SK-N-SH (cell line): Measurements from ENCODE around the gene CD24. TPM values are rescaled to one million over a fixed set of nuclear protein-coding genes. Genes with fewer than 3 reads are reported as not detected.

ENCODE experiments used
- CTCF ChIA-PET: fragments of 300-600, 350-600 bp; formaldehyde crosslinking; extraction: SDS; loops from one replicate; lab custom pipeline; 2021; lab: Yijun Ruan, JAX
- POLR2A ChIA-PET: fragments of 350-600 bp; sonication (Branson Sonifier 250); formaldehyde crosslinking; extraction: SDS; loops from one replicate; lab custom pipeline; 2020; ENCODE audit warnings: antibody characterized with exemption, inconsistent platforms; lab: Yijun Ruan, JAX
- DNase-seq: peaks from one replicate; pipeline ENCODE4 v3.0.0; 2012
- H2AFZ ChIP-seq: fragments of 200-600 bp; sonication (generic); 2 replicates; pipeline ENCODE4 v1.8.1; 2016; ENCODE audit warnings: antibody characterized with exemption, mild to moderate bottlenecking, low read depth
- H3F3A ChIP-seq: fragments of 200-600 bp; sonication (generic); replicated peaks from 2 replicates; pipeline ENCODE3; 2016; ENCODE audit warnings: antibody characterized with exemption, mild to moderate bottlenecking; ENCODE audit not compliant: insufficient read depth
- H3K27ac ChIP-seq, 2 experiments: fragments of 200-500 bp in 1 of 2; fragments of 200-600 bp in 1 of 2; sonication (Bioruptor generic) in 1 of 2; sonication (generic), shearing (Covaris generic) in 1 of 2; 2 replicates each; pipeline versions ENCODE4 v1.5.1 to v1.6.1; 2014 to 2016; ENCODE audit warnings: low read depth in 2 of 2, inconsistent platforms in 1 of 2, low read length in 1 of 2, mild to moderate bottlenecking in 1 of 2, mixed read lengths in 1 of 2
- H3K27me3 ChIP-seq: fragments of 200-600 bp; sonication (generic), shearing (Covaris generic); 2 replicates; pipeline ENCODE4 v1.6.1; 2016; ENCODE audit warnings: mixed run types; ENCODE audit not compliant: insufficient read depth
- H3K36me3 ChIP-seq, 2 experiments: fragments of 200-500 bp in 1 of 2; fragments of 200-600 bp in 1 of 2; sonication (Bioruptor generic) in 1 of 2; sonication (generic) in 1 of 2; replicated peaks in 1 of 2; 2 replicates each; pipeline versions ENCODE3 to v1.5.1; 2014 to 2016; ENCODE audit warnings: low read length in 1 of 2, mild to moderate bottlenecking in 1 of 2; ENCODE audit not compliant: insufficient read depth in 2 of 2, control insufficient read depth in 1 of 2
- H3K4me1 ChIP-seq, 2 experiments: fragments of 200-500 bp in 1 of 2; fragments of 200-600 bp in 1 of 2; sonication (Bioruptor generic) in 1 of 2; sonication (generic), shearing (Covaris generic) in 1 of 2; 2 replicates each; pipeline versions ENCODE4 v1.5.1 to v1.6.1; 2014 to 2016; ENCODE audit warnings: low read depth in 1 of 2, low read length in 1 of 2, mixed run types in 1 of 2; ENCODE audit not compliant: insufficient read depth in 2 of 2, control insufficient read depth in 1 of 2
- H3K4me2 ChIP-seq: fragments of 200-600 bp; sonication (generic), shearing (Covaris generic); 2 replicates; pipeline ENCODE4 v1.6.1; 2017; ENCODE audit warnings: mixed run types
- H3K4me3 ChIP-seq, 2 experiments: fragments of 200-500 bp in 1 of 2; fragments of 200-600 bp in 1 of 2; sonication (Bioruptor generic) in 1 of 2; sonication (generic), shearing (Covaris generic) in 1 of 2; 2 replicates each; pipeline versions ENCODE4 v1.5.1 to v1.8.1; 2014 to 2016; ENCODE audit warnings: low read depth in 2 of 2, inconsistent platforms in 1 of 2, low read length in 1 of 2, mild to moderate bottlenecking in 1 of 2, mixed read lengths in 1 of 2, moderate library complexity in 1 of 2
- H3K79me2 ChIP-seq: fragments of 200-600 bp; sonication (generic); 2 replicates; pipeline ENCODE4 v1.8.1; 2017; ENCODE audit warnings: mild to moderate bottlenecking; ENCODE audit not compliant: insufficient read depth
- H3K9ac ChIP-seq: fragments of 200-600 bp; sonication (generic); 2 replicates; pipeline ENCODE4 v1.6.1; 2017; ENCODE audit warnings: mixed run types
- H3K9me2 ChIP-seq: fragments of 200-600 bp; sonication (generic); 2 replicates; pipeline ENCODE4 v1.6.1; 2017; ENCODE audit warnings: mixed run types
- H3K9me3 ChIP-seq: fragments of 200-600 bp; sonication (generic); 2 replicates; pipeline ENCODE4 v1.6.1; 2017; ENCODE audit warnings: mixed run types, mild to moderate bottlenecking, moderate library complexity
- H4K20me1 ChIP-seq: fragments of 200-600 bp; sonication (generic); 2 replicates; pipeline ENCODE4 v1.6.1; 2017; ENCODE audit warnings: mild to moderate bottlenecking, mixed run types; ENCODE audit not compliant: insufficient read depth
- JUND ChIP-seq: IDR thresholded peaks from 2 replicates; pipeline ENCODE4 v1.4.0; 2012
- TCF12 ChIP-seq: IDR thresholded peaks from 2 replicates; pipeline ENCODE4 v1.4.0; 2012
- WGBS: methylation state at CpG from one replicate; pipeline ENCODE4 v1.1.6; 2017; ENCODE audit warnings: low lambda C conversion rate; 5-methylcytosine and 5-hydroxymethylcytosine counted together
- polyA plus RNA-seq, 3 experiments: library from polyadenylated mRNA; depleted of rRNA; stranded (reverse); fragments of >200 nt; gene quantifications; 2 replicates each; pipeline ENCODE4 v1.2.3, GENCODE V29; 2012
- TF ChIP-seq, protein P1 (sequence below): IDR thresholded peaks from 2 replicates; pipeline ENCODE4 v1.6.1; 2012; ENCODE audit warnings: mild to moderate bottlenecking, low read depth, low read length, moderate library complexity
- TF ChIP-seq, protein P2 (sequence below): IDR thresholded peaks from 2 replicates; pipeline ENCODE4 v1.4.0; 2012; ENCODE audit warnings: low read depth, borderline replicate concordance

CD24 gene
- polyA plus RNA-seq, 1 of the 3 experiments (the other 2 are of a cell fraction) = 1.9 TPM

DNA sequence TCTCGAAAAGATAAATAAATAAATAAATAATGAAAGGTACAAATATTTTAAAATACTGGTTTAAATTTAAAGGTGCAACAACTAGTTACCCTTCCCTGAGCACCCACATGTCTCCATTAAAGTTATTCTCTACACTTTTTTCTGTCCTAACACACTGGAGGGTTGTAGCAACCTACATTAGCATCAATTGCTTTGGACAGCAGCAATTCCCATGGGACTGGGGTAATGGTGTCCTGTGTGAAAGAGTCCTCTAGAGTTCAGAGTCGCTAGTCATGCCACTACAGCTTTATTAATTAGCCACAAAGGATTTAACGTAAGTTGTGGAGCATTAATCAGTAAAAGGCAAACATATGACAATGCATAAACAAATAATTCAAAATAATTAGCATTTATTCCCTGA is 14.1 kb upstream of the CD24 start:
- POLR2A ChIA-PET = no interaction called here
- Histone ChIP-seq H4K20me1 (no peaks in the 10 kb centered on the region), H3K36me3 (no peaks in the 10 kb centered on the region)

DNA sequence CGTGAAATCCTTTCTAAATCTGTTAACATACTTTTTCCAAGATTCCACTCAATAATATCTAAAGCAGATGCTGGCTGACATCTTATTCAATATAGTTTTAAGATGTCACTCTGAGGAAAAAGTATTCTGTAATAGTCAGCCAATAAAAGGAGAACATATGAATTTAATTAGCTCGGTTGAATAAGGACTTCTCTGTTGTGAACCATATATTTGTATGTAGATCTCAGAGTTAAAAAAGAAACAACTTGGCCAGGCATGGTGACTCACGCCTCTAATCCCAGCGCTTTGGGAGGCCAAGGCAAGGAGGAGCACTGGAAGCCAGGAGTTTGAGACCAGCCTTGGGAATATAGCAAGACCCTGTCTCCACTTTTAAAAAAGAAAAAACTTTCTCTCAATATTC is 7.4 kb upstream of the CD24 start:
- Histone ChIP-seq H3K27ac (no peak overlapping the region), H4K20me1 (no peaks in the 10 kb centered on the region), H3K9me2 (no peaks in the 10 kb centered on the region), H3K4me1 (no peaks in the 10 kb centered on the region), H3K9ac (no peak overlapping the region), H3K4me3 (no peak overlapping the region), H3K79me2 (no peaks in the 10 kb centered on the region), H3K27me3 (peaks cover 10% of the 10 kb centered on the region; the same call in 1 of the 2 replicates), H3K36me3 (no peaks in the 10 kb centered on the region), H2AFZ (no peak overlapping the region), H3K4me2 (no peak overlapping the region), H3K9me3 (no peaks in the 10 kb centered on the region), H3F3A (no peaks in the 10 kb centered on the region)
- TF ChIP-seq JUND (no peak), TCF12 (peak; percentile 37; the same call in 1 of the 2 replicates)
- TF ChIP-seq, protein P1, sequence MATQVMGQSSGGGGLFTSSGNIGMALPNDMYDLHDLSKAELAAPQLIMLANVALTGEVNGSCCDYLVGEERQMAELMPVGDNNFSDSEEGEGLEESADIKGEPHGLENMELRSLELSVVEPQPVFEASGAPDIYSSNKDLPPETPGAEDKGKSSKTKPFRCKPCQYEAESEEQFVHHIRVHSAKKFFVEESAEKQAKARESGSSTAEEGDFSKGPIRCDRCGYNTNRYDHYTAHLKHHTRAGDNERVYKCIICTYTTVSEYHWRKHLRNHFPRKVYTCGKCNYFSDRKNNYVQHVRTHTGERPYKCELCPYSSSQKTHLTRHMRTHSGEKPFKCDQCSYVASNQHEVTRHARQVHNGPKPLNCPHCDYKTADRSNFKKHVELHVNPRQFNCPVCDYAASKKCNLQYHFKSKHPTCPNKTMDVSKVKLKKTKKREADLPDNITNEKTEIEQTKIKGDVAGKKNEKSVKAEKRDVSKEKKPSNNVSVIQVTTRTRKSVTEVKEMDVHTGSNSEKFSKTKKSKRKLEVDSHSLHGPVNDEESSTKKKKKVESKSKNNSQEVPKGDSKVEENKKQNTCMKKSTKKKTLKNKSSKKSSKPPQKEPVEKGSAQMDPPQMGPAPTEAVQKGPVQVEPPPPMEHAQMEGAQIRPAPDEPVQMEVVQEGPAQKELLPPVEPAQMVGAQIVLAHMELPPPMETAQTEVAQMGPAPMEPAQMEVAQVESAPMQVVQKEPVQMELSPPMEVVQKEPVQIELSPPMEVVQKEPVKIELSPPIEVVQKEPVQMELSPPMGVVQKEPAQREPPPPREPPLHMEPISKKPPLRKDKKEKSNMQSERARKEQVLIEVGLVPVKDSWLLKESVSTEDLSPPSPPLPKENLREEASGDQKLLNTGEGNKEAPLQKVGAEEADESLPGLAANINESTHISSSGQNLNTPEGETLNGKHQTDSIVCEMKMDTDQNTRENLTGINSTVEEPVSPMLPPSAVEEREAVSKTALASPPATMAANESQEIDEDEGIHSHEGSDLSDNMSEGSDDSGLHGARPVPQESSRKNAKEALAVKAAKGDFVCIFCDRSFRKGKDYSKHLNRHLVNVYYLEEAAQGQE = no peak
- no peak for DNase-seq
- POLR2A ChIA-PET = no interaction called here
- CTCF ChIA-PET = interaction anchor here (1.1 to 5.1 kb wide), 5 partner anchors 11 to 536 kb away, joined by 5 to 90 read pairs (median 6); no protein-coding TSS in a partner anchor
- 23% methylated on average over 4 of the region's 4 CpGs for WGBS

More for the DNA sequence above, 14.1 kb upstream of the CD24 start:
- H3K4me1 ChIP-seq = no peaks in the 10 kb centered on the region
- no peak overlapping the region for H3K4me2 ChIP-seq
- no peaks in the 10 kb centered on the region for H3K9me2 ChIP-seq
- no peak overlapping the region for H3K4me3 ChIP-seq
- CTCF ChIA-PET = interaction anchor here (1.1 to 1.4 kb wide), 2 partner anchors 9 to 543 kb away, joined by 4 to 6 read pairs; no protein-coding TSS in a partner anchor
- WGBS = 48% methylated on average over 3 of the region's 3 CpGs
- H3K9ac ChIP-seq = no peak overlapping the region
- TF ChIP-seq, protein P1 = no peak
- TF ChIP-seq, protein P2, sequence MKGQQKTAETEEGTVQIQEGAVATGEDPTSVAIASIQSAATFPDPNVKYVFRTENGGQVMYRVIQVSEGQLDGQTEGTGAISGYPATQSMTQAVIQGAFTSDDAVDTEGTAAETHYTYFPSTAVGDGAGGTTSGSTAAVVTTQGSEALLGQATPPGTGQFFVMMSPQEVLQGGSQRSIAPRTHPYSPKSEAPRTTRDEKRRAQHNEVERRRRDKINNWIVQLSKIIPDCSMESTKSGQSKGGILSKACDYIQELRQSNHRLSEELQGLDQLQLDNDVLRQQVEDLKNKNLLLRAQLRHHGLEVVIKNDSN = no peak
- no peak overlapping the region for H2AFZ ChIP-seq
- DNase-seq = no peak
- no peaks in the 10 kb centered on the region for H3K79me2 ChIP-seq
- H3K9me3 ChIP-seq = no peaks in the 10 kb centered on the region
- H3F3A ChIP-seq = no peaks in the 10 kb centered on the region
- H3K27me3 ChIP-seq = no peaks in the 10 kb centered on the region
- H3K27ac ChIP-seq = no peak overlapping the region
